HepG2 (cell line): Measurements from ENCODE around the gene PRR5L. TPM values are rescaled to one million over a fixed set of nuclear protein-coding genes. Genes with fewer than 3 reads are reported as not detected.

Experiments used
- ATAC-seq: fragments of 200-7000 bp; cut with Tn5 transposase; 3 replicates; pipeline ENCODE4 v1.9.1; 2020; ENCODE audit warnings: mild to moderate bottlenecking, moderate library complexity
- BruUV-seq: library from RNA; stranded (reverse); fragments of 400-500 nt; replicated peaks from 2 replicates; lab custom pipeline; 2021; lab: Mats Ljungman, UMichigan
- CTCF ChIA-PET: fragments of 300-600 bp; formaldehyde crosslinking; extraction: SDS; loops from one replicate; lab custom pipeline; 2021; ENCODE audit warnings: low total read pairs, inconsistent platforms, low intra/inter-chr PET ratio; lab: Yijun Ruan, JAX
- POLR2A ChIA-PET: fragments of 350-600 bp; sonication (Branson Sonifier 250); formaldehyde crosslinking; loops from one replicate; lab custom pipeline; 2020; ENCODE audit warnings: antibody characterized with exemption, inconsistent platforms; lab: Yijun Ruan, JAX
- DNase-seq: peaks from one replicate; pipeline ENCODE4 v3.0.0-alpha.2; 2015; ENCODE audit warnings: low spot score
- FAIRE-seq: peaks from 3 replicates; lab custom pipeline; 2011; peaks lifted over from hg19 to GRCh38; lab: Jason Lieb, UNC
- H2AFZ ChIP-seq: one replicate; pipeline ENCODE4 v1.6.1; 2011; ENCODE audit warnings: low read length, inconsistent platforms
- H3K27ac ChIP-seq: fragments of 300-600 bp; 3 replicates; pipeline ENCODE4 v1.8.0; 2011; ENCODE audit warnings: mixed run types, mild to moderate bottlenecking, mixed read lengths, low read length, inconsistent platforms; ENCODE audit not compliant: insufficient read depth; ENCODE audit errors: extremely low read length
- H3K27me3 ChIP-seq, 2 experiments: fragments of 200-600 bp in 1 of 2; 2 replicates in 1 of 2; 3 replicates in 1 of 2; pipeline versions ENCODE4 v1.6.0 to v1.8.0; 2011; ENCODE audit warnings: low read length in 2 of 2, mild to moderate bottlenecking in 2 of 2, moderate library complexity in 2 of 2, inconsistent platforms in 1 of 2; ENCODE audit not compliant: insufficient read depth in 2 of 2, control insufficient read depth in 1 of 2
- H3K36me3 ChIP-seq, 2 experiments: fragments of 200-600 bp in 1 of 2; replicated peaks in 1 of 2; 2 replicates in 1 of 2; 3 replicates in 1 of 2; pipeline versions ENCODE4 v1.5.1 to v1.8.0; 2011; ENCODE audit warnings: low read length in 2 of 2, inconsistent platforms in 1 of 2; ENCODE audit not compliant: insufficient read depth in 2 of 2, control insufficient read depth in 1 of 2
- H3K4me1 ChIP-seq: 2 replicates; pipeline ENCODE4 v1.5.1; 2012; ENCODE audit warnings: low read length, inconsistent platforms; ENCODE audit not compliant: insufficient read depth
- H3K4me2 ChIP-seq: 2 replicates; pipeline ENCODE4 v1.6.0; 2011; ENCODE audit warnings: low read depth, low read length, inconsistent platforms
- H3K4me3 ChIP-seq, 3 experiments: fragments of 200-600 bp in 1 of 3; sonication (generic), shearing (Covaris generic) in 1 of 3; replicated peaks in 1 of 3; 2 replicates each; pipeline ENCODE4 v1.5.1; 2011 to 2016; ENCODE audit warnings: low read length in 3 of 3, inconsistent platforms in 2 of 3, low read depth in 2 of 3, mild to moderate bottlenecking in 2 of 3, control low read depth in 1 of 3, mixed read lengths in 1 of 3; ENCODE audit not compliant: insufficient read depth in 1 of 3
- H3K79me2 ChIP-seq: one replicate; pipeline ENCODE4 v1.6.1; 2011; ENCODE audit warnings: low read length, inconsistent platforms; ENCODE audit not compliant: insufficient read depth
- H3K9ac ChIP-seq: 2 replicates; pipeline ENCODE4 v1.6.0; 2011; ENCODE audit warnings: mild to moderate bottlenecking, low read depth, low read length, inconsistent platforms; ENCODE audit not compliant: insufficient read depth
- H3K9me3 ChIP-seq: 2 replicates; pipeline ENCODE4 v1.5.1; 2012; ENCODE audit warnings: mild to moderate bottlenecking, low read length
- H4K20me1 ChIP-seq: 2 replicates; pipeline ENCODE4 v1.6.0; 2011; ENCODE audit warnings: inconsistent platforms, mild to moderate bottlenecking, low read length, moderate library complexity; ENCODE audit not compliant: insufficient read depth
- ADNP ChIP-seq: sonication (generic); formaldehyde crosslinking; IDR thresholded peaks from 2 replicates; pipeline ENCODE4 v1.4.0; 2020; ENCODE audit warnings: missing genetic modification reagents
- AKAP8 ChIP-seq: sonication (generic); formaldehyde crosslinking; IDR thresholded peaks from 2 replicates; pipeline ENCODE4 v1.5.1; 2020; ENCODE audit warnings: mild to moderate bottlenecking, missing genetic modification reagents
- CENPBD1 ChIP-seq: sonication (generic); formaldehyde crosslinking; IDR thresholded peaks from 2 replicates; pipeline ENCODE4 v1.8.0; 2022; ENCODE audit warnings: missing genetic modification reagents, low read depth, mild to moderate bottlenecking, borderline replicate concordance
- DMTF1 ChIP-seq: sonication (generic); formaldehyde crosslinking; IDR thresholded peaks from 2 replicates; pipeline ENCODE4 v1.4.0; 2020; ENCODE audit warnings: mild to moderate bottlenecking, missing genetic modification reagents
- HNRNPL ChIP-seq: fragments of 200-400 bp; formaldehyde crosslinking; IDR thresholded peaks from 2 replicates; pipeline ENCODE4 v1.6.1; 2017; ENCODE audit warnings: mild to moderate bottlenecking, low read depth, low read length
- KLF13 ChIP-seq: sonication (generic); formaldehyde crosslinking; IDR thresholded peaks from 2 replicates; pipeline ENCODE4 v1.4.0; 2020; ENCODE audit warnings: mild to moderate bottlenecking, missing genetic modification reagents
- SAP130 ChIP-seq: IDR thresholded peaks from 2 replicates; pipeline ENCODE4 v1.6.1; 2016; ENCODE audit warnings: low read depth
- SOX5 ChIP-seq: IDR thresholded peaks from 2 replicates; pipeline ENCODE4 v1.6.1; 2016; ENCODE audit warnings: borderline replicate concordance
- TCF7L2 ChIP-seq: IDR thresholded peaks from 2 replicates; pipeline ENCODE4 v1.6.1; 2011; ENCODE audit warnings: mild to moderate bottlenecking, low read depth, low read length, moderate library complexity
- TIGD3 ChIP-seq: sonication (generic); formaldehyde crosslinking; IDR thresholded peaks from 2 replicates; pipeline ENCODE4 v1.5.1; 2020; ENCODE audit warnings: mild to moderate bottlenecking, missing genetic modification reagents, borderline replicate concordance
- ZBTB25 ChIP-seq: IDR thresholded peaks from 2 replicates; pipeline ENCODE4 v1.6.1; 2018; ENCODE audit warnings: missing genetic modification reagents
- ZBTB44 ChIP-seq: sonication (generic); formaldehyde crosslinking; IDR thresholded peaks from 2 replicates; pipeline ENCODE4 v1.4.0; 2020; ENCODE audit warnings: missing genetic modification reagents
- ZFP1 ChIP-seq: IDR thresholded peaks from 2 replicates; pipeline ENCODE4 v1.6.1; 2016
- ZNF101 ChIP-seq: sonication (generic); formaldehyde crosslinking; IDR thresholded peaks from 2 replicates; pipeline ENCODE4 v1.4.0; 2020; ENCODE audit warnings: mild to moderate bottlenecking, low read depth, missing genetic modification reagents, borderline replicate concordance
- ZNF17 ChIP-seq: sonication (generic); formaldehyde crosslinking; IDR thresholded peaks from 2 replicates; pipeline ENCODE4 v1.5.0; 2020; ENCODE audit warnings: mild to moderate bottlenecking, missing genetic modification reagents
- ZNF180 ChIP-seq: sonication (generic); formaldehyde crosslinking; IDR thresholded peaks from 2 replicates; pipeline ENCODE4 v1.4.0; 2020; ENCODE audit warnings: low read depth, missing genetic modification reagents, borderline replicate concordance
- ZNF563 ChIP-seq: sonication (generic); formaldehyde crosslinking; IDR thresholded peaks from 2 replicates; pipeline ENCODE4 v1.8.0; 2022; ENCODE audit warnings: mild to moderate bottlenecking, moderate library complexity, missing genetic modification reagents
- ZNF713 ChIP-seq: sonication (generic); formaldehyde crosslinking; IDR thresholded peaks from 2 replicates; pipeline ENCODE4 v1.4.0; 2020; ENCODE audit warnings: mild to moderate bottlenecking, missing genetic modification reagents
- ZSCAN20 ChIP-seq: sonication (generic); formaldehyde crosslinking; IDR thresholded peaks from 2 replicates; pipeline ENCODE4 v1.4.0; 2020; ENCODE audit warnings: missing genetic modification reagents, mild to moderate bottlenecking, borderline replicate concordance
- in situ Hi-C: cut with HindIII; loops from 2 replicates; pipeline ENCODE4 v1.10.0; 2017; ENCODE audit warnings: low pct_unique_long_range_greater_than_20kb; ENCODE audit not compliant: extremely low pct_ligation_motif_present
- intact Hi-C: fragments of 100-400 bp; cut with micrococcal nuclease; formaldehyde crosslinking; loops from one replicate; pipeline ENCODE4 v1.10.0; 2022; ENCODE audit not compliant: unreplicated experiment
- polyA plus RNA-seq, 8 experiments: library from polyadenylated mRNA; depleted of rRNA in 3 of 8; stranded (reverse) in 7 of 8; unstranded in 1 of 8; fragments of >200 nt; fragmentation: Illumina TruSeq in 4 of 8; extraction: Trizol in 4 of 8; gene quantifications; 2 replicates each; pipeline versions ENCODE4 v1.2.1 to v1.2.3, GENCODE V29; 2011 to 2016; ENCODE audit warnings: low read depth in 4 of 8, missing spikeins in 1 of 8, mixed read lengths in 1 of 8; ENCODE audit not compliant: insufficient read depth in 1 of 8
- total RNA-seq, 5 experiments: library from RNA; depleted of rRNA; stranded (reverse); fragments of >200 nt; fragmentation: Illumina TruSeq; extraction: Trizol; gene quantifications; 2 replicates each; pipeline ENCODE4 v1.2.3, GENCODE V29; 2016; ENCODE audit warnings: low read depth in 1 of 5

PRR5L gene
- total and polyA plus RNA-seq, 2 of the 13 experiments (the other 11 are each of a cell fraction or from before 2014, with no cell fraction given): 0.16 TPM; not detected in 1

GRCh38 chr11:36365907-36366306 is 69.8 kb downstream of the PRR5L start:
- H3K4me3 ChIP-seq: no peak overlapping the region
- no peak overlapping the region for H3K4me2 ChIP-seq
- H3K36me3 ChIP-seq: no peaks in the 10 kb centered on the region
- intact Hi-C loops: no loop called here
- no peaks in the 10 kb centered on the region for H3K4me1 ChIP-seq
- no peaks in the 10 kb centered on the region for H4K20me1 ChIP-seq
- ChIA-PET POLR2A (no interaction called here), CTCF (no interaction called here)
- peaks cover 0 to 27% of the 10 kb centered on the region in 2 experiments; a peak in 4 of 5 replicates for H3K27me3 ChIP-seq
- no peak overlapping the region for H3K27ac ChIP-seq
- FAIRE-seq: no peak
- H3K79me2 ChIP-seq: no peaks in the 10 kb centered on the region
- ATAC-seq: no peak
- no peaks in the 10 kb centered on the region for H3K9me3 ChIP-seq
- DNase-seq: no peak
- H2AFZ ChIP-seq: no peak overlapping the region
- no peak overlapping the region for H3K9ac ChIP-seq
- no TSS peak for BruUV-seq
- in situ Hi-C loops: no loop called here
- TF ChIP-seq TCF7L2: no peak
- TF ChIP-seq DMTF1 (CRISPR knock-in tag): no peak
- no peak for TF ChIP-seq HNRNPL
- no peak for TF ChIP-seq ZBTB25 (CRISPR knock-in tag)
- TF ChIP-seq TIGD3 (CRISPR knock-in tag): no peak
- no peak for TF ChIP-seq ZBTB44 (CRISPR knock-in tag)
- TF ChIP-seq CENPBD1 (CRISPR knock-in tag): no peak
- TF ChIP-seq ZNF713 (CRISPR knock-in tag): no peak
- no peak for TF ChIP-seq ZSCAN20 (CRISPR knock-in tag)
- no peak for TF ChIP-seq ZNF17 (CRISPR knock-in tag)
- no peak for TF ChIP-seq ZFP1 (CRISPR knock-in tag)
- TF ChIP-seq ZNF101: no peak
- TF ChIP-seq ZNF563 (CRISPR knock-in tag): no peak
- TF ChIP-seq SOX5 (CRISPR knock-in tag): no peak
- TF ChIP-seq ZNF180 (CRISPR knock-in tag): no peak
- no peak for TF ChIP-seq KLF13 (CRISPR knock-in tag)
- no peak for TF ChIP-seq SAP130 (CRISPR knock-in tag)
- TF ChIP-seq ADNP (CRISPR knock-in tag): no peak
- TF ChIP-seq AKAP8 (CRISPR knock-in tag): no peak
